GM13976 (cell line): Measurements from ENCODE around the gene STK39.

Experiments used
- DNase-seq: peaks from one replicate; pipeline ENCODE4 v3.0.0; 2012; ENCODE audit warnings: low spot score
- CTCF ChIP-seq: IDR thresholded peaks from 2 replicates; pipeline ENCODE4 v1.5.1; 2012; ENCODE audit warnings: borderline replicate concordance, mild to moderate bottlenecking; ENCODE audit not compliant: insufficient read depth; ENCODE audit errors: extremely low read depth, missing control alignments, control extremely low read depth
- in situ Hi-C: fragments of 300-500 bp; cut with MboI; formaldehyde crosslinking; loops from one replicate; pipeline ENCODE4 v1.12.0; 2022; ENCODE audit warnings: low sequenced_read_pairs, mixed read lengths, inconsistent platforms; ENCODE audit not compliant: unreplicated experiment

STK39 gene

GRCh38 chr2:167945660-167946368 lies 301.6 kb downstream of the STK39 start:
- no peak for DNase-seq
- in situ Hi-C loops: no loop called here
- no peak for TF ChIP-seq CTCF

- in situ Hi-C loops: no loop called here
- TF ChIP-seq CTCF: no peak
- DNase-seq: no peak
Measured at GRCh38 chr2:167944825-167945659, 302.4 kb downstream of the STK39 start.

GRCh38 chr2:167943897-167944296 lies 303.5 kb downstream of the STK39 start:
- in situ Hi-C loops: no loop called here
- DNase-seq: no peak
- no peak for TF ChIP-seq CTCF

- in situ Hi-C loops: no loop called here
- no peak for TF ChIP-seq CTCF
- DNase-seq: no peak
Measured at GRCh38 chr2:167943368-167943767, 304.0 kb downstream of the STK39 start.

GRCh38 chr2:167942366-167943081 lies 304.9 kb downstream of the STK39 start:
- in situ Hi-C loops: no loop called here
- no peak for TF ChIP-seq CTCF
- DNase-seq: no peak

- no peak for DNase-seq
- in situ Hi-C loops: no loop called here
- no peak for TF ChIP-seq CTCF
Measured at GRCh38 chr2:167941604-167942003, 305.8 kb downstream of the STK39 start.
